ENCODE measurements around the gene SERPINF2. TPM values are rescaled to one million over a fixed set of nuclear protein-coding genes. Genes with fewer than 3 reads are reported as not detected.

SERPINF2 gene
- total RNA-seq, 1 experiment from 2014 or later = 0.68 TPM

DNA sequence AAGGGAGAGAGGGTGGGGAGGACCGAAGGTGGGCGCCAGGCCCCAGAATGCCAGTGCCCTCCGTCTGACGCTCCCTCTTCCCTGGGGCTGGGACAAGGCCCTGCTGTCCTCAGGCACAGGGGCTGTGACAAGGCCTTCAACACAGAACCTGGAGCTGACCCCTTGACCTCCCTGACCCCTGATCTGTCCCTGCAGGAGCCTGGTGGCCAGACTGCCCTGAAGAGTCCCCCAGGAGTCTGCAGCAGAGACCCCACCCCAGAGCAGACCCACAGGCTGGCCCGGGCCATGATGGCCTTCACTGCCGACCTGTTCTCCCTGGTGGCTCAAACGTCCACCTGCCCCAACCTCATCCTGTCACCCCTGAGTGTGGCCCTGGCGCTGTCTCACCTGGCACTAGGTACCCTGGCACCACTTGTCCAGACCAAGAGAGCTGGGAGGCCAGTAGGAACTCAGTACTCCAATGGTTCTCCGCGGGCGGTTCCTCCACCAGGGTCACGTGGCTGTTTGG lies 2.9 kb downstream of the SERPINF2 start:
- no peak overlapping the region for H3K4ac ChIP-seq (ENCODE audit: low read depth, low read length)

More for the DNA sequence above, 2.9 kb downstream of the SERPINF2 start:
- DNase-seq = no peak
- WGBS (ENCODE audit: extremely low coverage, insufficient read length, low lambda C conversion rate) = no CpG with 5 or more reads among the region's 12 CpGs
- H3K56ac ChIP-seq (ENCODE audit: insufficient read length, low read depth, low read length) = no peak overlapping the region
- H3K9ac ChIP-seq (ENCODE audit: extremely low read depth, insufficient read length, low read length) = no peak overlapping the region
- H2AK5ac ChIP-seq (ENCODE audit: insufficient read length, low read length) = no peak overlapping the region
- H4K20me1 ChIP-seq (ENCODE audit: control insufficient read depth, insufficient read depth, insufficient read length) = no peaks in the 10 kb centered on the region
- Mint-ChIP-seq H3K9me3 (peaks cover 0 to 10% of the 10 kb centered on the region in 2 experiments; a peak in 1 of 5 replicates), H3K4me1 (peaks cover 4 to 6% of the 10 kb centered on the region in 2 experiments; a peak in 3 of 4 replicates), H3K4me3 (no peak overlapping the region), H3K27ac (no peak overlapping the region), H3K36me3 (ENCODE audit: insufficient read depth in 1 of 3, low read depth in 3 of 3) (no peaks in the 10 kb centered on the region), H3K27me3 (ENCODE audit: low read depth) (peaks cover 1% of the 10 kb centered on the region; the same call in 1 of the 2 replicates)
- no peak overlapping the region for H4K5ac ChIP-seq (ENCODE audit: insufficient read length, low read depth, low read length)
- H3K23ac ChIP-seq (ENCODE audit: insufficient read length, low read depth, low read length) = no peak overlapping the region
- no peaks in the 10 kb centered on the region for H3K79me1 ChIP-seq (ENCODE audit: insufficient read depth, low read depth, low read length, poor library complexity, severe bottlenecking)
- H2AFZ ChIP-seq (ENCODE audit: low read length) = no peak overlapping the region
- no peaks in the 10 kb centered on the region for H3K9me3 ChIP-seq (ENCODE audit: control insufficient read depth, low read depth, low read length)
- H3K4me1 ChIP-seq (ENCODE audit: insufficient read depth, low read length) = no peaks in the 10 kb centered on the region
- no peaks in the 10 kb centered on the region for H3K79me2 ChIP-seq (ENCODE audit: insufficient read depth, low read length)
- H2BK5ac ChIP-seq (ENCODE audit: insufficient read length, low read length) = no peak overlapping the region
- H2BK15ac ChIP-seq (ENCODE audit: low read depth, low read length) = no peak overlapping the region
- no peaks in the 10 kb centered on the region for H3K23me2 ChIP-seq (ENCODE audit: insufficient read length, low read depth, low read length, poor library complexity, severe bottlenecking)
- H2BK12ac ChIP-seq (ENCODE audit: insufficient read length, low read depth, low read length) = no peak overlapping the region
- no peak overlapping the region for H4K91ac ChIP-seq (ENCODE audit: insufficient read length, low read depth, low read length)
- H3K14ac ChIP-seq (ENCODE audit: insufficient read depth, low read length) = no peak overlapping the region
- H2BK120ac ChIP-seq (ENCODE audit: low read depth, low read length, poor library complexity, severe bottlenecking) = no peak overlapping the region
- no peak overlapping the region for H2BK20ac ChIP-seq (ENCODE audit: low read depth, low read length, poor library complexity, severe bottlenecking)
- H3T11ph ChIP-seq (ENCODE audit: low read length) = no peak overlapping the region
- no peak overlapping the region for H3K27ac ChIP-seq (ENCODE audit: insufficient read length, low read depth, low read length)
- H4K8ac ChIP-seq (replicated peaks; ENCODE audit: insufficient read length, low read depth, low read length) = no peak overlapping the region
- H3K4me2 ChIP-seq (ENCODE audit: insufficient read depth, insufficient read length, low read length) = no peak overlapping the region
- no peak for TF ChIP-seq CTCF (conservative IDR thresholded peaks at IDR 0.05)
- H3K18ac ChIP-seq (ENCODE audit: insufficient read length, low read depth, low read length) = no peak overlapping the region
- H3K27me3 ChIP-seq (ENCODE audit: insufficient read depth, low read length) = no peaks in the 10 kb centered on the region
